Activated CD4-positive, alpha-beta T cell treated with anti-CD3 and anti-CD28 coated beads for 1 hour (primary cell): Measurements from ENCODE around the gene PDE11A.
"Not testable (repeated sequence)": the region's sequence is repeated elsewhere in the genome, so short reads cannot be mapped to it uniquely, and the experiment has no call there.

Experiments used
- DNase-seq: peaks from one replicate; pipeline ENCODE4 v3.0.0-alpha.2; 2020

The PDE11A gene

DNA sequence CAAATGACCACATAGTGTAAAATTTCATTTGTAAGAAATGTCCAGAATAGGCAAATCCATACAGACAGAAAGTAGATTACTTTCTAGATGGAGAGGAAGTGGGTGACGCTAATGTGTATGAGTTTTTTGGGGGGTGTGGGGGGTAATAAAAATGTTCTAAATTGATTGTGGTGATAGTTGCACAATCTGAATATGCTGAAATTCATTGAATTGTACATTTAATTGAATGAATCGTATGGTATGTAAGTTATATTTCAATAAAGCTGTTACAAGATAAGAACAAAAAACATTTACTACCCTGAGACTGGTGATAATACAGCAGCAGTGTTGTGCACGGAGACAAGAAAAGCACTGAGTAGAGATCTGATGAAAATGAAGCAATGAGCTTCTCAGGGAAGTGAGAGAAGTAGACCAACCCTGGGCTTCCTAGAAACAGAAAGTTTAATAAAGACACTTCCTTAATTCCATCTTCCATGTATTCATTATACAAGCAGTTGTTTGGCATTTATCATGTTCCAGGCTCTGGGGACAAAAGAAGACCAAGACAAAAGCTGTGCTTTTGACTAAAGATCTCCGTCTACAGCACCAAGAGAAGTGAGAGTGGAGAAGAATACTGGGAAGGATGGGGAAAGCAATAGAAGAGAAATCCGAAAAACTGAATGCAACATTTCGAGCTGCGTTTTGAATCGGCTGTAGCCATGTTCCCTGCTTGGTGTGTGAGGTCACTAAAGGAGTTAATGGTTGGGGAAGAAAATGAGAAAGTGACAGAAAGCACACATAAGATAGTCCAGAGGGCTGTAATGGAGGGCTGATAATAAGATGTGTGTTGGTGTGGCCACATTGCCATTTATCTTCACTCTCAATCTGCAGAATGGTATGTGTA, 1.8 kb upstream of the PDE11A start:
- no peak for DNase-seq

DNA sequence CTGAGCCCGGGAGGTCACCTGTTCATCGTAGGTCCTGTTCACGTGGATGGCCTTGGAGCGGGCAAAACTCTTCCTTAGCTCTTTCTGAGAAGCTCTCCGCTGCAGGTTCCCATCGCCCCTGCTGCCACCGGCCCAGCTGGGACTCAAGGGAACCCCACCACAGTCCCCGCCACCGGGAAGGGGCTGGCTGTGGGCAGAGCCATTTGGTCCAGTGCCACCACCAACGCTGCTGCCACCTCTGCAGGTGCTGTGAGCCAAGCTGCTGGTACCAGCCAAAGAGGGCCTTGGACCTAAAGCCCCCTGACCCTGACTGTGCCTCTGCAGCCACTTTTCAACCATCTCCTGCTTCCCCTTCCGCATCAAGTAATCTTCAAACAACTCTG, 586 bp downstream of the PDE11A start:
- no peak for DNase-seq

DNA sequence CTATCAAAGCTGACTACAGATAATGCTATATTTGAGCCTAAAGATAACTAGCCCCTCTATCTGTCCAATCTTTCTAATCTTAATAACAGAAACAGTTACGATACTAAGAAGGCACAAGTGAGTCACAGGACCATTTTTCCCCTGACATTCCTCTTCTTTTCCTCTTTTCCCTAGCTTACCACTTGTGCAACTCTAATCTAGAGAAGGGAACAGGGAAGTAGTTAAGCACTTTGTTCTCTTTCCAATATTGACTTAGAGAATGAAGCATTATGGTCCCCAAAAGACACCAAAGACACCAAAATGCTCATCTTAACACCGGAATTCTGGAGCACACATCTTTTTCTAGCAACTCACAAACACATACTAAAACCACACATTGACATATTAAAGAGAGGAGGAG, 1.8 kb downstream of the PDE11A start:
- DNase-seq: no peak

DNA sequence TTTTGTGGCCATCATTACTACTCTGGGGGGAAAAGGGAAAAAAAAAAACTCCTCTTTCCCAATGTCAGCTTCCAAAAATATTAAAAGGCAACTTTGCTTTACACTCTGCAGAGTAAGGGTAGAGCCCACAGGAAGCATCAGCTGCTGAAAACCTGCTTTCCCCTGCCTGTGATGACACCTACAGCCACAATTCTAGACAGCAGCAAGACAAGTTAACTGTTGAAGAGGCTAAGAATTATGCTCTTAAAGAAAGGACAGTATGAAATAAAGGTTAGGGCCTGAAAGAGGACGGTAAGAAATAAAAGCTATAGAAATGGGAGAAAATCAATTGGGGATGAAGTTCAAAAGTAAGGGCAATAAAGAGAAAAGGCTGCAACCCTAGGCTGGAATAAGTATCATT, 3.0 kb downstream of the PDE11A start:
- no peak for DNase-seq

DNA sequence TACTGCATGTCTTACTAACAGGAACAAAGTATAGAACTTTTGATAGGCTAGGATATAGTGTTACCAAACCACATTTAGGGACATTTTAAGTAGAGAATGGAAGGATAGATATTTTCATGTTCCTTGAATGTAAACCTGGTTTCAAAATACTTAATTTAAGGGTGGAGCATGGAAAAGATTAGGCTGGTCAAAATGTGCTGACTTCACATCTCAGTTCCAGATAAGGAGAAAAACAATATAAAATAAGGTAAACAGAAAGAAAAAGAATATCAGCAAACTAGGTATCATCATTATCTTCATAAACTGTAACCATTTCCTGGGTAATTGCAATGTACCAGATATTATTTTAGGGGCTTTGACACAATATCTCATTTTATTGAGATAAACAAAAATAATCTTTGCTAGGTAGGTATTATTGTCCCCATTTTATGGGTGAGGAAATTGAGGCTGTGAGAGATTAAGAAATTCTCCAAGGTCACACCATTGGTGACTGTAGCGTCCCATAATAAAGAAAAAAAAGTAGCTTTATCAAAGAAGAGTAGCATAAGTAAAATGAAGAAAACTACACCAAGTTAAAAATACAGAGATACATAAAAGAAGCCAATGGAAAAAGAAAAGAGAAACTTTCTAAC, 3.6 kb downstream of the PDE11A start:
- DNase-seq: no peak

DNA sequence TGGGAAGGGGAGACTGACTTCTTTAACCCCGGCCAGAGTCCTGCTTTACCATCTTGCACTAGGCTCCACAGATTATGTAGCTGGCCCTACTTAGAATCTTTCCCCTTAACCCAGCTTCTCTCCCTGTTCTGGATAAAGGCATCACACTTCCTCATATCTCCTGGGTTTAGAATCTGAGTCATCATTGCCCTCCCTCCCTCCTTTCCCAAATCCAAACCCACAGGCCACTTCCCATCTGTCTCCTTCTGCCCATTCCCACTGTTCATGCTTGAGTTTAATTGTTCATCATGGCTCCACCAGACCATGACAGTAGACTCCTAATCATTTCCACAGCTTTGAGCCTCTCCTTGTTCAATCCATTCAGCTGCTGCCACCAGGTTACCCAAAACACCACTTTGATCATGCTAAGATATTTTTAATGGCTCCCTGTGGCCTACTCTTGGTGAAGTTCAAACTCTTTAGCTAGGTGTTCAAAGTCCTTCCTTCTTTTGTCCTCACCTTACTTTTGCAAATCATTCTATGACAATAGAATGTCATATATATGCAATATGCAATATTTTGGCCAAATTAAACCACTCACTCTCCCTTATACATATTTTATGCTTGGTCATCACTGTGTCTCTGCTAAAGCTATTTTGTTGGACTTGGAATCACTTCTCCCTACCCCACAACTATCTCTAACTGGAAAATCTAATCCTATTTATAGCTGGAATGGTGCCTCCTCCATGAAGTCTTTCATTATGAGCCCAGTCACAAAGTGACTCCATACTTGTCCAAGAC, 5.5 kb downstream of the PDE11A start:
- no peak for DNase-seq

DNA sequence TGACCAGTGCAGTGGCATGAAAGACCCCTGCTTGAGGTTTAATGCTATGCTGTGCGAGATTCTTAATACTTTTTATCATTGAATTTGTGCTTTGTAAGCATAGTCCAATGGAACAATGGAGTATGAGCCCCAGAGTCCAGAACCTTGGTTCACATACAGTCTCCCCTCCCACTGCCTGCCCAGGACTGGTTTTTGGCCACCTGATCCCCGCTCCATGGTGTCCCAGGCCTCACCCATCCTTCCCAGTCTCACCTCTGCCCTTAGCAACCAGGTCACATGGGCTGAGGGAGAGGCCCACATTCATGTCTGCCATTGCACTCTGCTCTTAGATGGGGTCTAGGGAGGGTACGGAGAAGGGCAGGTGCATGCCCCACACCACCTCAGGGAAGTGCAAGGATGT, 6.3 kb downstream of the PDE11A start:
- no peak for DNase-seq

DNA sequence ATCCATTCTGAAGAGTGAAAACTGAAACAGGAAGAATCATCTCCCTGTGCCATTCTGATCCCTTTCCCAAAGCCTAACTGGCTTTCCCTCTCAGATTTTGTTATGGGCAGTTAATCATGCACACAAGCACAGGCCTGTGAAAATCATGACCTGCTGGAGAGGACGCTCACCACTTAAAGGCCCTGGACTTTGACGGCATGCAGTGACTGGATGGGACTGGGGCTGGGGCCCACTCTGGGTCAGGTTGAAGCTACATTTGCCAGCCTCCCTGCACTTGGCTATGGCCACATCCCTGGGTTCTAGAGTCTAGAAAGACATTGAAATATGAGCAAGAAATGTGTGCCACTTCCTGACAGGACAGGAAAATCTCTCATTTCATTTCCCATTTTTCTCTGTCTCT, 12.9 kb downstream of the PDE11A start:
- no peak for DNase-seq

DNA sequence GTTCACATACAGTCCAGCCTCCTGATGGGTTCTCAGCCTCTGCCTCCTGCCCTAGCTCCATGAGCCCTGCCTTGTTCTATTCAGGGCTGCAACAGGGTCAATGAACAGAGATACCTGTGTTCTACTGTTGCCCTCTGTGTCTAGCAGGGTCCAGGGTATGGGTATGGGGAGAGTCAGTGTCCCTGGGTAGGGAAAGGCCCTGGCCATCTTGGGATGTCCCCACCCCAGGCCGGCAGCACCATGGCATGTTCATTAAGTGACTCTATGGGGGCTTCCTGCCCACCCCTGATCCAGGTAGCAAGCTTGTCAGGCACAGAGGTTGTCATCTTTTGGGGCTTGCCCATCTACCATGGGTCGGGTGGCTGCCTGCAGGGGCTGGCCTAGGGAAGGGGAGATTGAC, 13.5 kb downstream of the PDE11A start:
- DNase-seq: no peak

DNA sequence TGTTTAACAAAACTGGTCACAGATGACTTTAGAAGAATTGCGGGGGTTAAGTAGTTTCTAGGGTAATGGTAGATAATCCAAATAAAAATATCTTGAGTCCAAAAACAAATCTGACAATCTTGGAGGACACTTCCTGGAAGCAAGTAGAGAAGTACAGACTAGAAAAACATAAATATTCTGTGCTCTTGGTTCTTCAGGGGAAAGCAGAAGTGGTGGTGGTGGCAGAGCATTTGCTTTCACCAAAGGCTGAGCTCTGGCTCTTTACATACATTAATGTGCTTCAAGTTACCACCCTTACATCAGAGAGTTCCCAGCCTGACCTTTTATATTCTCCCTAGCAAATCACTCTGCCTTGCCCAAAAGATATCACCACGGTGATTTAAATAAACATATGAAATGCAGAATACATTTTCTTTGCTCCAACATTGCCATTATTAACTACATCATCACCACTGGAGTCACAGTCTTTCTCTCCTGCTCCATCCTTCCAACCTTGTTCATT, 15.3 kb downstream of the PDE11A start:
- no peak for DNase-seq

DNA sequence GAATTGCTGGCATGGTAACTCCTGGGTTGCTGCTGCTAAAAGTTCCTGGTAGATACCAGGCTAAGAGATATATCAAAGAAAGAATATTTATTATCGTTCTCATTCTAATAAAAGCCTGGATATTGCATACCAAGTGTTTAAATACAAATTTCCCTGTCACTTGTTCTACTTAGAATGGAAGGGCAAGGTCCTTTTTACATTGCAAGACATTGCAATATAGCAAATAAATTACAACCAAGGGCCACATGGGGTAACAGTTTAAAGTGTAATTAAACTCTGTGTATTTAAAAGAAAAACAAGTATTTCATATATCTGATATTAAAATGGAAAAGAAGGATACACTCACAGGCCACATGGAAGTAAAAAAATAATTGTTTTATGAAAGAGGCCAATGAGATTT, 16.2 kb downstream of the PDE11A start:
- no peak for DNase-seq

DNA sequence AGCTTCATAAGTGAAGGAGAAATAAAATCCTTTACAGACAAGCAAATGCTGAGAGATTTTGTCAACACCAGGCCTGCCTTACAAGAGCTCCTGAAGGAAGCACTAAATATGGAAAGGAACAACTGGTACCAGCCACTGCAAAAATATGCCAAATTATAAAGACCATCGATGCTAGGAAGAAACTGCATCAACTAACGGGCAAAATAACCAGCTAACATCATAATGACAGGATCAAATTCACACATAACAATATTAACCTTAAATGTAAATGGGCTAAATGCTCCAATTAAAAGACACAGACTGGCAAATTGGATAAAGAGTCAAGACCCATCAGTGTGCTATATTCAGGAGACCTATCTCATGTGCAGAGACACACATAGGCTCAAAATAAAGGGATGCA, 21.3 kb downstream of the PDE11A start:
- not testable (repeated sequence) for DNase-seq

DNA sequence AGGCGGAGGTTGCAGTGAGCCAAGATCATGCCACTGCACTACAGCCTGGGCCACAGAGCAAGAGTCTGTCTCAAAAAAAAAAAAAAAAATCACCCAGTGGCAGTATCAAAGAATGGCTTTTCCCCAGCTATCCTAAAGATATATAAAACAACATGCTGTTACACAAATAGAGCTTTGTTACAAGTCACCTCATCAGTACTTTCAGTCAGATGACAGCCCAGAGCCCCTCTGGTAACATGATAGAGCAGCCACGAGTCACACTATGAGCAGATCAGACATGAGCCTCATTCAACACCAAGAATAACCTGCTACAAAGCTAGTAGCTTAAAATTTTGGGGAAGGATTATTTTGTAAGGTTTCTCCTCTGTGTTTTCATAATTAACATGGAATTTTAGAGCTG, 25.2 kb downstream of the PDE11A start:
- no peak for DNase-seq

DNA sequence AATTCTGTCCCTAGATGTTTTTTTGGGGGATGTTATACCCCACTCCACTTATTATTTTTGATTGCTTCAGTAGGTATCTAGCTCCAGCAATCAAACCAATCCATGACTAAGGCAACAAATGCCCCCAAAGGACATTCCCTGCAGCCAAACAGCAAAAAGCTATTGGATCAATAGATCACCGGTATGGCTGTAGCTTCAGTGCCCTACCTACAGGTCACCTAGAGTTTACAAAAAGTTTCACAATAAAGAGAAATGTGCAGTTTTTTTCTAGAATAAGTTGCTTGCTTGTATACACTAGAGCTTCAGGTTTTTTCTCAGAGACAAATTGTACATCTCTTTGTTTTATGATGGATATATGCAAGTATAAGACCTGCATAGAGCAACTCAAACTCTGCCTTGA, 27.7 kb downstream of the PDE11A start:
- no peak for DNase-seq

DNA sequence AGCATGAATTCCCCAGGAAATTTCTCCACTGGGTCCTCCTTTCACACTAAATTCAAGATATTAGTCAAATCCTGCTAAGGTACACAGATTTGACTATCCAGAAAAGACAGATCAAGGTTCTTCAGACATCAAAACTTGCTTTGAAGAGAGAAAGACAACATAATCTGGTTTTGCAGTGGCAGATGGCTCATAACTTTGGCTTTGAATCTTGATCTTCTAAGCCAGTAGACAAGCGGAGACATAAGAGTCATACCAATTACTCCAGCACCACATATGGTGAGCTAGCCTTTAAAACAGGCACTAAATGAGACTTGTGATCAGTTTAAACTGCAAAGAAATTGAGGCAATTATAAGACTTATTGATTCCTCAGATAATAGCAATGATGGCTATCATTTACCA, 29.3 kb downstream of the PDE11A start:
- no peak for DNase-seq

DNA sequence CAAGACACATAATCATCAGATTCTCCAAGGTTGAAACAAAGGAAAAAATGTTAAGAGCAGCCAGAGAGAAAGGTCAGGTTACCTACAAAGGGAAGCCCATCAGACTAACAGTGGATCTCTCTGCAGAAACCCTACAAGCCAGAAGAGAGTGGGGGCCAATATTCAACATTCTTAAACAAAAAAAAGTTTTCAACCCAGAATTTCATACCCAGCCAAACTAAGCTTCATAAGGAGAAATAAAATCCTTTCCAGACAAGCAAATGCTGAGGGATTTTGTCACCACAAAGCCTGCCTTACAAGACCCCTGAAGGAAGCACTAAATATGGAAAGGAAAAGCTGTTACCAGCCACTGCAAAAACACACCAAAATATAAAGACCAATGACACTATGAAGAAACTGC, 39.0 kb downstream of the PDE11A start:
- DNase-seq: not testable (repeated sequence)

DNA sequence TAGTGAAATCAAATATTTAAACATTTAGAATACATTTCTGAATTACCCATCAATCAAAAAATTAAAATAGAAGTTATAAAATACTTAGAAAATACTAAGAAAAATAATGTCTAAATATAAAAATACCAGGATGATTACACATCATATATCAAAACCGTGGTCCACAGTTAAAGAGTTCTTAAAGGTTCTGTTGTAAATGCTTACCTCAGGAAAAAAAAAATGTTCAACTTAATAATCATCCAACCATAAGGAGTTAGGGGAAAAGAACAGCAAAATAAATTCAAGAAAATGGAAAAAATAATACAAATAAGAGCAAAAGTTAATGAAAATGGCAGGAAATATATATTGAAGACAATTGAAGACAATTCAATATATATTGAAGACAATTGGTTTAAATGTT, 43.2 kb downstream of the PDE11A start:
- no peak for DNase-seq

DNA sequence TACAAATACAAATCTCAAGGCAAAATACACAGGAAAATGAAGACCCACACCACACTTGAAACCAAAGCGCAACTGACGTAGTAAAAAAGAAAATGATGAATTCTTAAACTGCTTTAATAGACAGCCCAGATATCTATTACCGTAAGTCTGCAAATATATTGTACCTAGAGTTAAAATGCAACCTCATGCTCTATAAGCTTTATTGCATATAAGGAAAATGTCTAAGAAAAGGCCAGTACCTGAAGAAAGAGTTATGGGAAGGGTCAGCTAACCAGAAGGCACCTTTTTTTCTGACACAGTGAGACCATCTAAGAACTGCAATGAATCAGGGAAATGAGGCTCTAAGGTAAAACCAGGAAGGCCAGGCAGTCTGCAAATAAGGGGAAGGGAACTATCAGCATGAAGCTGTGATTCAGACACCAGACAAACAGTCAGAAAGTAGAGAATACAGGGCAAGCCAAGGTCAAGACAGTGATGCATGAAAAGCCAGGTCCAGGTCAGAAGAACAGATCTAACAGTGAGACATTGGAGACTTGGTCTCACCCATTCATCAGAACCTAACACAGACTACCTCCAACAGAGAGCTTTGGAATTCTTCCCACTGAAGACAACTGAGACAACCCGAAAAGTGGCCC, 46.9 kb downstream of the PDE11A start:
- DNase-seq: no peak

DNA sequence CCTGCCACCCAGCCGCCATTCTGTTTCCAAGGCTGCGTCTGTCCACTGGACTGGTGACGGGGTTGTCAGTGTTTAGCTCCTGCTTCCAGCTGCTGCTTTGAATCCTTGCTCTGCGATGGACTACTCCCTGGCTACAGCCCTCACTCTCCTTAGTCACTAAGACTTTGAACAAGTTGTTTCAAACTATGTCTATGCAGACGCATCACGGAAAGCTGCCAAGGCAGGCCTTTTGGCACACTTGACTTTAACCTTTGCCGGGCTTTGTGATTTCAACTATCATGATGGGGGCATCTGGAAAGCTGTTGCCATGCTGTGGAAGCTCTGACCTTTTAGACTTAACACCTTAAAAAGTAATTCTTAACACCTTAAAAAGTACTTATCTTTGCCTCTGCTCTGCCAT, 54.4 kb downstream of the PDE11A start:
- no peak for DNase-seq

DNA sequence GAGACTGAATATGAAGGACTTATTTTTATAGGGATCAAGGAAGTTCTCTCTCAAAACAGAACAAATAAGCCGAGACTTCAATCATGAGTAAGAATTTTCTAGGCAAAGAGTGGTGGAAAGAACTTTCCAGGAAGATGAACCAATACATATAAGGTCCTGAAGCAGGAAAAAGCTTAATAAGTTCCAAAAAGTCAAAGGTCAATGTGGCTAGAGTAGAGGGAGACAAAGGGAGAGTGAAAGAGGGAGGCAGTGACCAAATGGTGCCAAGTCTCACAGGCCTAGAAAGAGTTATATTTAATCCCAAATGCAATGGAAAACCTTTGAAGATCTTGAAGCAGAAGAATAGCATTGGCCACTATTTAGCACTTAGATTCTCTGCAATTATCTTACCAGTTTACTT, 56.0 kb downstream of the PDE11A start:
- no peak for DNase-seq

DNA sequence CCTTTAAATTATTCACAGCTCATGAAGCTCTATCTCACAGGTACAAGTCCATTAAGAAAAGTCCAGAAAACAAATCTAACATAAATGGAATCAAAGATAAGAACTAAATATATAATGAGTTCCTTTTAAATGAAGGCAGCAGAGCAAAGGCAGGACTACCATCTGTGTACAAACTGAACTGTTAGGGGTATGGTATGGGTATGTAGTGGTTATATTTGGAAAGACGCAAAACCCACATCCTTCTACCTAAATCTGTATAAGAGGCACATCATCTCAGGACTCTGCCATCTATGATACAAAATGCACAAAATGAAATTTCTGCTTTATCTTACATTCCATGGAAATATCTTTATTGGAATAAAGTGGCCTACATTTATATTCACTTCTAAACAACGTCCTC, 59.9 kb downstream of the PDE11A start:
- DNase-seq: no peak

DNA sequence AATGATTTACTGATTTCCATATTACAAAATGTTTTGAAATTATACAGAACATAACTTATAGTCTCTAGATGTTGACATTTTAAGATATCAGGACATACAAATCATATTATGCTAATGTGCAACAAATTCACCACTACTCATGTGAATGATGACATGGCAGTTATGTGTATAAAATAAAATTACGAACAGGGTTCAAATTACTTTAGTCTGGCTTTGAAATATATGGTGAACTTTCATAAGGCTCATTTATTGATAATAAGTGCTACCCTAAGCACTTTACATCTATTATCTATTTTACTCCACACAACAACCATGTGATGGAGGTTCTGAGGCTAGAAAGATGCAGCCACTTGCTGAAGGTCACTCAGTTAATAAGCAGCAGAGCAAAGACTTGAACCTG, 62.8 kb downstream of the PDE11A start:
- no peak for DNase-seq

DNA sequence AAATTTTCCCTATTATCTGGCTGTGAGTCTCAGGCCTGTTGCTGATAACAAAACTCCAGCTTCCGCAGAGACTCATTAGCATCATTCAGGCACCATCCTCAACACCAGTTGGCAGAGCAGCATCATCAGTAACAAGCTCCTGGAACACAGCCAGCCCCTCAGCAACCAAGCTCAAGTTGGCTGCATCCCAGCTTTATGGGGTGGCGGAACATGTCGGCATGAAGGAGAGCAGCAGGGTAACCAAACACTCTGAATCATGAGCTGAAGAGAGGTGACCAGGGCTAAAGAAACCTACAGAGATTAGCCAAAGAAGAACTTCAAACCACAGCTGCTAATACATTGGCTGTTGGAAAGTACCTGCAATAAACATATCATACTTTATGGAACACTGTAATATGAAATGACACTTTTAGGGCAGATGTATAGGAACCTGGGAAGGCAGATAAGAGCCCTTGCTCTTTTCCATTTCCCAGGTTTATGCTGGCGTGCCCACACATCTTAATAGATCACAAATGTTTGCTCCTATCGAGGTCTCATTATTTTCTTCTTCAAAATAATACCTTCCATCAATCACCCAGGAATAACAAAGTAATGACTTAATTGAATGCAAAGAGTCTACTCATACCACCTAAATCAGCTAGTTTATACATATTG, 63.8 kb downstream of the PDE11A start:
- DNase-seq: no peak
